GM21447 (cell line): ENCODE data around the gene MUC5AC.

ENCODE experiments used
- ATAC-seq: cut with Tn5 transposase; IDR thresholded peaks from one replicate; pipeline ENCODE4 v1.9.1; 2021; ENCODE audit not compliant: unreplicated experiment

MUC5AC gene

DNA sequence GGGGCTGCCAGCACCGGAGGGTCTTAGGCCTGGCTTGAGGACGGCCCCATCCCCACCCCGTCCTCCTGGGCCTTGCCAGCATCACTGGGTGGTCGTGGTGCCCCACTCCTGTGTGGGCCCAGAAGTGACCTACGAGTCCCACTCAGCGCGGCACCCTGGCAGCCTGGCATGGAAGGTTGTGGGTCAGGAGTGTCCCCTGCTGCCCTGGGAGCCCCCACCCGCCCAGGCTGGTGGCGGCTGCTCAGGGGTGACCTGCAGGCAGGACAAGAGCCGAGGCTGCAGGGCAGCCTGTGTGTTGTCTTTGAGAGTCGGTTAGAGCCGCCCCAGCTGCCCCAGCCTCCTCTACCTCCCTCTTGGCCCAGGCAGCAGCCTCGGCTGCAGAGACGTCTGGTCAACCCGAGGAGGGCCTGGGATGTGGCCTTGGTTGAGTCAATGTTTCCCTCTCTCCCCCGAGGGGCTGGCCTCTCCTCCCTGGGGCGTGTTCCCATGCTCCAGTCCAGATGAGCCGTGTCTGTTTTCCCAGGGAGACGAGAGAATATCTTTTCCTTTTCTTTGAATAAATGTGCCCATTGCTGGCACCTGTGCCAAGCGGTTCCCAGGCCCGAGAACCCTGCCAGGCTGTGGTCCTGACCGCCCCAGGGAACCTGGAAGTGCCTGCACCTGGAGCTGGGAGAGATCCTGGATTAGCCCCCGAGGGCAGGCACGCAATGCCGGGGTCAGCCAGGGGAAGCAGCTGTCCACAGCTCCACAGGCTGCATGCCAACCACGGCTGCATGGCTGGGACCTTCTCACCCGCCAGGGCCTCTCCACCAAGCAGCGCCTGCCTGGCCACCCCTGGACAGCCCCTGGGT is 35.7 kb upstream of the MUC5AC start:
- no peak for ATAC-seq

DNA sequence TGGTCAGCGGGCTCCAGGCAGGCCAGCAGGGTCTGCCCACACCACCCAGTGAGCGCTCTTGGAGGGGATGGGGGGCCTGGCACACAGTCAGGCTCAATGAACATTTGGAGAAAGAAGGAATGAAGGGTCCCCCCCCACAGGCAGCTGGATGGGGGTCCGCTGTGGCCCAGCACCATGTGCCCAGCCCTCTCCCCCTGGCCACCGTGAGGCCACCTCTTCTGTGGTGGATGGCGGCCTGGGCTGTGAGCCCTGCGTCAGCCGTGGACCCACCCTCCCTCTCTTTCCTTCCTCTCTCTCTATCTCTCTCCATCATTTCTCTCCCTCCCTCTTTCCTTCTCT is 35.1 kb upstream of the MUC5AC start:
- ATAC-seq = no peak

DNA sequence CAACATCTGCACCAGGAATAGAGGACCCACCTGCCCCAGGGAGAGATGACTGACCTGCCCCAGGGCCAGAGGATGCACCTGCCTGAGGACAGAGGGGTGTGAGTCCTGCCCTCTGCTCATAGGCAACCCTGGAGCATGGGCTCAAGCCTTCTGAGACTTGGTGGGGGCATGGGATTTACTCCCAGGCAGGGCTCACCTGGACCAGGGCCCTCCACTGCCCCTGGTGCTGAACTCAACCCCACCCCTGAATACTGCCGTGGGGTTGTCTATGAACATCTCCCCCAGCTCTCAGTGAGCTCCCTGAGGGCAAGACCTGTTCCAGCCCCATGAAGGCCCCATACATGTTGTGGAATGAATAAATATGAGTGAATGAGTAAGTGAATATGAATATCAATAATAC is 33.8 kb upstream of the MUC5AC start:
- no peak for ATAC-seq

DNA sequence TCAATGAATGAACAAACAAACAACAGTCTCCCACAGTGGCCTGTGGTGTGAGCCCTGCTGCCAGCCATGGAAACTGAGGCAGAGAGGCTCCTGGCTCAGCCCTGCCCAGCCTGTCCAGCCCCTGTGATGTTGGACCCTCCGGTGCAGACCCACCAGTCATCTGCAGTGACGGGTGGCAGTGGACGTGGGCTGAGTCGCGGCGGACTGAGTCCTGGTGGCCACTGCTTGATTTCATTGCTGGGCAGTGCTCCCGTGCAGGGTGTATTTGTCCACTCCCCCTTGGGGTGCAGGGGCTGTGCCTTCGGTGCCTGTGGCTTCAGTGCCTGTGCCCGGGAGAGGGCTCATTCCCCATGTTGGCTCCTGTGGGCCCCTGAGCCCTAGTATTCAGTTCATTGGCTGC is 31.9 kb upstream of the MUC5AC start:
- ATAC-seq = no peak

DNA sequence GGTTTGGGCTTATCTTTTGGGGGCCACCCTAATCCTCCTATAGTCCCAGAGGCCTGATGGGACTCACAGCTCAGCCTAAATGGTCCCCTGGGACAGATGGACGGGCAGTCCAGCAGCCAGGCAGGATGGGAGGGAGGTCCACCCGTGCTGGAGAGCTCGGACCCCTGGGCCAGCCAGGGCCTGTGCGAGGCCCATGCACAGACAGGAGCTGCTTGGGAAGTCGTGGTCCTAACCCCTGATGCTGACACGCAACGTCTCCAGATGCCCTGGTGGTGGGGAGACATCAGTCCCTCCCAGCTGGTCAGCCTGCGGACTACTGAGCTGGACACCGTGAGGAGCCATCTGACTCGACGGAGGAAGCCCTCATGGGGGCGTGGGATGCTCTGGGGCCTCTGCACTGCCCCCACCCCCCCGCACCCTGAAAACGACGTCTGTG is 31.2 kb upstream of the MUC5AC start:
- no peak for ATAC-seq

DNA sequence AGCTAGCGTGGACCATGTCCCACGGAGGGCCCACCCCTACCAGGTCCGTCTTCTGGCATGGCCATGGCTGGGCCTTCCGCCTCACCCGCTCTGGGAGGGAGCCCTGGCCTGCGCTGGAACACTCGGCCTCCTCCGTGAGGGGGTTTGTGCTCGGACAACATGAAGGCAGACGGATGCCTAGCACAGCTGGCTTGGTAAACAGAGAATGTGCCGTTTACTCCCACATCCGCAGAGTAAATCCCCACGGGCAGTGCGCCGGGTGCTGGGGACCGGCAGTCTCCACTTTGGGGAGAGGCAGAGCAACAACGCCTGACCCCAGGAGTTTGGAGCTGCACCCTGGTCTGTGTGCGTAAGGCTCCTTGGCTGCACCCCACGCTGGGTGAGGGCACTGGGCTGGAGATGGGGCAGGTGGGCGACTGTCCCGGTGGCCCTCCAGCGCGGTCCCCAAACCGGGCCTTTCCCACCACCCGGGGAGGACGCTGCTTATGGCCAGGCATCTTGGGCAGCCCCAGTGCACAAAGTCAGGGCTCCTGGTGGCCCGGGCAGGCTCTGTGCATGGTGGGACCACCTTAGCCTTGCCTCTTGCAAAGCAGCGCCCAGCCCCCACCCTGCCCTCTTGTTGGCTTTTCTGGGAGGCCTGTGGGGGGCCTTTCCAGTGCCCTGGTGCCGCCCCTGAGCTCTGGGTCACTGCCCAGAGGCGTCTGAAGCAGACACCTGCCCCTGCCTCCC is 30.7 kb upstream of the MUC5AC start:
- ATAC-seq = no peak

DNA sequence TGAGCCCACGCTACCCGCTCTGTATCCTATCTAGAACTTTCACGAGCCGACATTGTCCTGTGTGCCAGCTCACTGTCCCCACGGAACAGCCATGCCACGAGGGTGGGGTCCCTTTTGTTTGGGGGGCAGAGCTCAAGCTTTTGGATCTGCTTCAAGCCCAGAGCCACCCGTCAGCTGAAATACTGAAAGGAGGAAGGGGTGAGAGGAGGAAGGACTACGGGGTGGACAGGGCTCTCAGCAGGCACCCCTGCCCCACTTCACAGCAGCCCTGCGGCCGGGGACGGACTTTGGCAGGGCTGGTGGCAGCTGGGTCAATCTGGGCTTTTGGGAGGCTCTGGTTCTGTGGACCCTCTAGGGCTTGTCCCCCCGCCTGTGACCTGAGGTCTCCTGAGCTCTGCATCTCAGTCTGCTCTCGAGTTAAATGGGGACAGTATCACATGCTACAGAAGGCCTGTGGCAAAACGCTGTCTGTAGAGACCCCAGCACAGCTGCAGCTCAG is 30.0 kb upstream of the MUC5AC start:
- no peak for ATAC-seq

DNA sequence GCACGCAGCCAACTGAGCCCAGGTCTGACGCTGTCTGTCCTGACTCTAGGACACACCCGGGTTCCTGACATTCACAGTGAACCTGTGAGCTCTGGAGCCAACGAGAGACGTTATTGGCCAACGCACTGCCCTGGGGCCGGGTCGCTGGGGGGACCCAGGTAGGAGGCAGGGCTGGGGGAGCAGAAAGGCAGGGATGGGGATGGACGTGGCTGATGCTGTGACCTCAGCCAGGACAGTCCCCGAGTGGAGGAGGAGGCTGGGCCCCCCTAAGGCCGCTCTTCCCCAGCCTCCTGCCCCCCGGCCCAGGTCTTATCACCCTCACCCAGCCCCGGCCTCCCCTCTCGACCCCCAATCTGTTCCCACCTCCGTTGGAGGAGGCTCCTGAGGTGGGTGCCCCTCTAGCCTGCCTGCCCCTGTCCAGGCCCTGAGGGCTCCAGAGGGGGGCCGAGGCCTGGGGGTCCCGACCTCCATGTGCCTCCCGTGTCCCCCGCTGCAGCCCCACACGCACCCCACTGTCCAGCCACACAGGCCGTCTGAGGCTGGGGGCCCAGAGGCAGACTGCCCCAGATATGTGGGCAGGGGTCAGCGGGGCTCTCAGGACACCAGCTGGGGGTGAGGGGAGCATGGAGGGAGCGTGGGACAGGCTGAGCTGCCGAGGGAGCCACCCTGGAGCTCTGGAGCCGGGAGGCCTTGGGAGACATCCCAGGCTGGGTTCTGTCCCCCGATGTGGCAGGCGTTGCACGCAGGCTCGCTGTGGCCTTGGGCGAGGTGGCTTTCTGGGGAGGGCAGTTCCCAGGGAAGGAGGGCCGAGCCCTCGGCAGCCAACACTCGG is 29.2 kb upstream of the MUC5AC start:
- ATAC-seq = no peak

DNA sequence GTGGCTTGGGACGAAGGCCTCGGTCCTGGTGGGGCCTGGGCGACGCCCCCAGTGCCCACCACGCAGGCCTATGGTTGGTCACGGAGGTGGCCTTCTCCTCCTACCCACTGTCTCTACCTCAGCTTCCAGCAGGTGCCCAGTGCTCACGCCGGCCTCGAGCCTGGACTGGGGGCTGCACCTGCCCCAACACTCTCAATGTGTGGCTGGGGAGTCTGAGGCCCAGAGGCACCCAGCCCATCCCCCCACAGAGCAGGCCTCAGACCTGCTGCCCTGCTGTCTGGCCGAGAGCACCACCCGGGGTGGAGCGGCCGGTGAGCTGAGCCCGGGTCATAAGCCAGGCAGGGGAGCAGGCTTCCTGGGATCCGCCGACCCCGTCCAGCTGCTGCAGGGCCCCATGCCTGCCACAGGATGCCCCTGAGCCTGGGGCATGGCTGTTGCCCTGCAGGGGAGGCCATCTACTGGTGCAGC is 28.6 kb upstream of the MUC5AC start:
- no peak for ATAC-seq

DNA sequence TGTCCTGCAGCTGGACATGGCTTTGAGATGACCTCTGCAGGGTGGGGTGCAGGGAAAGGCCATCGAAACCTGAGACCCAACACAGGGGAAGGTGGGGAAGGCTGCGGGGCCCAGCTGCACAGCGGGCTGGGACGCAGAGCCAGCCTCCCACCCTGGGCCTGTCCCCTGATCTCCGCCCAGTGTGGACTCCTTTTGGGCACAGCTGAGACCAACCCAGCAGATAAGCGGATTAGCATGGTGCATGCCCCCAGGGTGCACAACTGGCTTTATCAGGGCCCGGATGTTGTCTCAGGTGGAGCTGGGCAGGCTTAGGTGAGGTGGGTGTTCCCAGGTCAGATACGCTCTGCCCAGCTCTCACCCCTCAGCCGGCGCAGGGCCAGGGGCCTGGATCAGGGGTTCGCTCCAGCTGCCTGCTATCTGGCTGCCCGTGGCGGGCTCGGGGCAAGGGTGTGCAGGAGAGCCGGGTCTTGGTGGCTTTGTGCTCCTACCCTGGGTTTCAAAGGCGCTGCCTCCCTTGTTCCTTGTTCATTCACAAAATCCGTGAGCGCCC is 28.1 kb upstream of the MUC5AC start:
- no peak for ATAC-seq

DNA sequence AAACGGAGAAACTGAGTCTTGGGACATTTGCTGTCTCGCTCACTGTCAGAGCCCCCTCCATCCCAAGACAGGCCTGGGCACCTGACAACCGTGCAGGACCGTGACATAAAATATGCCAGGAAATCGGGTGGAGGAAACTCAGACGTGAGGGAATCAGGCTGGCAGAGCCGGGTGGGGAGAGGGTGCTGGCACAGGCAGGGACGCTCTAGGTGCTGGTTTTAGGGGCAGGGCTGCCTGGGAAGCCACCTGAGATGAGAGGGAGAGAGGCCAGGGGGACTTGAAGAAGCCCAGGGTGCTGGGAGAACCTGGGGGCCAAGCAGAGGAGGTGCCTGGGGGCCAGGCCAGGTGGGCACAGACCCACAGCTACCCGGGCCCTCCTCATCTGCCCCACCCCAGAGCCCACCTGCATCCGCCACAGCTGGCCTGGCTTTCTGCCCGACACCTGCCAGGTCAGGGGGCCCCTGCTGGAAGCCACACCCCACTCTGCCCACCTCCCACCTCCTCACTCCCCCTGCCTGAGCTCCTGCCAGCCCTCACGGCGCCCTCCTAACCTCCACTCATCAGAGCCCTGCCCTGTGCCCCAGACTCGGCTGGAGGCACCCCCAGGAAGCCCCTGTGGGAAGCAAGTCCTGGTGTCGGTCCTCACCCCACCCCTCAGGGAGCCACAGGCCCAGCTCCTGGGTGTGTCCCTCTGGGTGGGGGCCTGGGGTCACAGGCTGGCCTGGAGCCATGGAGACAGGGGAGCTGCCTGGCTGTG is 27.3 kb upstream of the MUC5AC start:
- no peak for ATAC-seq

DNA sequence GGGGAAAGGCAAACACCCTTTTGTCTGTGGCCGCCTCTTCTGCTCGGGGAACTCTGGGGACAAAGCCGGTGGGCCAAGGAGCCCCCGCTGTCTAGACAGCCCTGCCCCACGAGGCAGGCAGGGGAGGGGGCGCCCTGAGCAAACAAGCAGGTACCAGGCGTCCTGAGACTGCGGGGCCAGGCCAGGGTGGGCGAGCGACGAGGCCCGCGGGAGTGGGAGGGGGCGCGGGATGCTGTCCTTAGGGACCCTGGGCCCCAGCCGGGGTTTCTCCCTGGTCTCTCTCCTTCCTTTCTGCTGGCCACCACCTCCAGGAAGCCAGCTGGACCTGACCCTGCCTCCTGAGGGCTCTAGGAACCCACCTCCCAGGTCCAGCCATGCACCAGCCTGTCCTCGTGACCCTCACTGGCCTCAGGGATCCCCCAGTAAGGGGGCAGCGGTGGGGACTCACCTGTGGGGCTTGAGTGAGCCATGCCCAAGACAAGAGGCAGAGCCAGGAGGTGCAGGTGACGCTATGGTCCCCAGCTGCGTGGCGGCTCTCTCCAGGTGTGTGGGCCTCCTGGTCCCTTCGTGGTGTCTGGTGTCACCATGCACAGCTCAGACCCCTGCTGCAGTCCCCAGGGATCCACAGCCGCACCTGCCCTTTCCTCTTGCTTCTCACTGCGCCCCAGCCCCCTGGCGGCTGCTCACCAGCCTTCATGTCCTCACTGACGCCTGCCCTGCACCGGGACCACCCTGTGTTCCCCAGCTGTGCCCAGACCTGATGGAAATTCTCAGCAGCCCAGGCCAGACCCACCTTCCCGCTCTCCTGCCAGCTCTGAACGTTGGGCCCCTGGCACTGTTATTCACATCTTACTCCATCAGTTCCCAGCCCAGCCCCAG is 26.5 kb upstream of the MUC5AC start:
- no peak for ATAC-seq

DNA sequence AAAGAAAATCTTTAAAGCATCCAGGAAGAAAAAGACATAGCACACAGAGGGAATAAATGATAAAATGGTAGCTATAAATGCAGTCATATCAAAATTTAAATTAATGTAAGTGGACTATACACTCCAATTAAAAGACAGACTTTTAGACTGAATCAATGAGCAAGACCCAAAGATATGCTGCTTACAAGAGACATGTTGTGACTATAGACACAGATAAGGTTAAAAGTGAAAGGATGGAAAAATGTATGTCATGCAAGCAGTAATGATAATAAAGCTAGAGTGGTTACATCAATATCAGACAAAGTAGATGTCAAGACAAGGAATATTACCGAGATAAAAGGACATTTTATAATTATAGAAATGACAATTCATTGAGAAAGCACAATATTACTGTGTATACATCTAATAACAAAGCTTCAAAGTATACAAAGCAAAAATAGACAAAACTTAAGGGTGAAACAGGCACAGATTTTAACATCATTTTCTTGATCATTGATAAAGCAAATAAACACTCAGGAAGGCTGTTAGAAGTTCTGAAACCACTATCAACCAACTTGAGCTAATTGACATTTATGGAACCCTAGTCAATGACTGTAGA is 22.8 kb upstream of the MUC5AC start:
- no peak for ATAC-seq

DNA sequence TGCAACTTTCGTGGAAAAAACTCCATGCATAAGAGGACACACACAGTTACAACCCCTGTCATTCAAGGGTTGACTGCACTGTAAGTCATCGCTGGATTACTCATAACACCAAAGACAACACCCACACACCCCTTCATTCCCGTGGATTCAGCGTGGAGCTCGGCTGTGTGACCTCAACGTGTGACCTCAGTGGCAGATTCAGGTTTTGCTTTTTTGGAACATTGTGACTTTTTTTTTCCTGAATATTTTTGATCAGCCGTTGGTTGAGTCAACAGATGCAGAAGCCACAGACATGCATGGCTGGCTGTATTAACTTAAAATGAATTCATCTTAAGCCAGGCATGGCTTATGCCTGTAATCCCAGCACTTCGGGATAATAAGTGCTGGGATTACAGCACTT is 19.7 kb upstream of the MUC5AC start:
- no peak for ATAC-seq

DNA sequence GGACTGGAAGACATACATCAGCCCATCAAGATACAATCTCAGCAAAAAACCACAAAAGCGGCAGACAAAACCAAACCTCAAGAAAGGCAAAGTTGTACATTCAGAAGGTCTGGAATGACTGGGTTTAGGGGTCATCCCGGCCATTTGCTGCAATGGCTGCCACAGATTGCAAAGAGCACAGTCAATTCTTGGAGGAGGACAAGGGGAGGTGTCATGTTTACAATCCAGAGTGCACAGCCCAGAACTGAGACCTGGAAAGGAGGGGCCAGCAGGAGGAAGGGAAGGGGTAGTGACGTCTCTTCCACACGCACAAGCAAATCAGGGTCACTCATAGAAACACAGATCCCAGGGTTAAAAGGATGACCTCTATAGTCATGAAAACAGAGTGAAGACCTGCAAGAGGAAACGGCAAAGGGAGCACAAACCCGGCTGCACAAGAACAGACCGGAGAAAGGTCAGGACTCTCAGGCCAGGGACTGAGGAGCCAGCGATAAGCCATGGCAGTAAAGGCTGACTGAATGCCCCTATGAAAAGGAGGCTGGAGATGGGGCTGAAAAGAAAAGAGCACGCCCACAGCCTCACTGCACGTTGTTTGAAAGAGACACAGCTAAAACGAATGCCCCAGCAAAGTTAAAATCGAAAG is 18.2 kb upstream of the MUC5AC start:
- no peak for ATAC-seq

DNA sequence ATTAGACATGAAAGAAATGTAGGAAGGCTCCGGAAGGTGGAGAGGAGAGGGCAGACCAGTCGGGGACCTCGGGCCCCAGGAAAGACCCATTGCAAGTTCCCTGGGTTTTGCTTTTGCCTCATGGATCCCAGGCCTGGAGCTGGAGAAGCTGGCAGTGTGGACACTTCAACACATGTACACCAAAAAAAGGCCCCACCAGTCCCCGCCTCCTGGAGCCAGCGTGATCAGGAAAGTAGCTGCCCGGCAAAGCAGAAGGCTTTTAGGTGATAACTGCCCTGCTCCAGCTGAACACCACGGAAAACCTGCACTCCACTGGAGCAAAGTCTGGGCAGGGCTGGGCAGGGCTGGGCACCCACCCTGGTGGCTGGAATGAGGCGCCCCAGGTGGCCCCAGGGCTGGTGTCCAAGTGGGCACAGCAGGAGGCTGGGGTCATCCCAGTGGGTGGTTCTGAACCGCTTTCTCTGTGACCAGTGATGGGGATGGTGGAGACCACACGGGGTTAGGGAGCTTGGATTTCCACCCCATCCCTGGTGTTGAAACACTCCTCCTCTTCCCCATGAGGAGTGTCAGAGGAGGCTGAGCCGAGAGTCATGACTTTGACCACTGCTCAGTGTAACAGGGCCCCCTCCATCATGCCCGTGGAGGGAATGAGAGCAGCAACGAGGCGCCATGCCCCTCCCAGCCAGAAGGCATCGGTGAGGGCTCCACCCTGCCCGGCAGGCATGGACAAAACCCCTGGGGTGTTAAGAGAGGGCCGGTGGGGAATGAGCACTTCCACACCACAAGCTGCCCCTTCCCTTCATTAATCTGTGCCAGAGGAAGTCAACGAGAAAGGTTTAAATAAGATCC is 16.9 kb upstream of the MUC5AC start:
- no peak for ATAC-seq

DNA sequence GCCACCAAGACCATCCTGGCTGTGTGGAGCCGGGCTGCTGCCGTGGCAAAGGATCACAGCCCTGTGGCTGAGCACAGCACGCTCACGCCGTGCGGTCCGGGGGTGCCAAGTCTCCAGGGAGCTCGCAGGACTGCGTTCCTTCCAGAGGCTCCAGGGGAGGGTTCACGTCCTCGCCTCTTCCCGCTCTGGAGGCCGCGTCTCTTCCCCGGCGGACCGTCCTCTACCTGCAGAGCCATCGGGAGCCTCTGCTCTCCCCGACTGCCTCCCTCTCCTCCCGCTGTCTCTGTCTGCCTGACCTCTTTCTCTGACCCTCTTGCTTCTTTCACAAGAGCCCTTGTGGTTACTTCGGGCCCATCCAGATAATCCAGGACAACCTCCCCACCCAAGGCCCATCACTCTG is 11.4 kb upstream of the MUC5AC start:
- no peak for ATAC-seq

DNA sequence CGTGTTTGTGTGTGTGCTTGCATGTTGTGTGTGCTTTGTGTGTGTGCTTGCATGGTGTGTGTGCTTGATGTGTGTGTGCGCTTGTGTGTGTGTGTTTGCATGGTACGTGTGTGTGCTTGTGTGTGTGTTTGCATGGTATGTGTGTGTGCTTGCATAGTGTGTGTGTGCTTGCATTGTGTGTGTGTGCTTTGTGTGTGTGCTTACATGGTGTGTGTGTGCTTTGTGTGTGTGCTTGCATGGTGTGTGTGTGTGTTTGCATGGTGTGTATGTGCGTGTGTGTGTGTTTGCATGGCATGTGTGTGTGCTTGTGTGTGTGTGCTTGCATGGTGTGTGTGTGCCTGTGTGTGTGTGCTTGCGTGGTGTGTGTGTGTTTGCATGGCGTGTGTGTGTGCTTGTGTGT is 10.0 kb upstream of the MUC5AC start:
- ATAC-seq = no peak
